ENCODE results near the gene CFAP46. TPM values are rescaled to one million over a fixed set of nuclear protein-coding genes. Genes with fewer than 3 reads are reported as not detected.

Gene CFAP46
- total and polyA plus RNA-seq, 9 of the 15 experiments (the other 6 are each of a cell fraction or from before 2014, with no cell fraction given): not detected

DNA sequence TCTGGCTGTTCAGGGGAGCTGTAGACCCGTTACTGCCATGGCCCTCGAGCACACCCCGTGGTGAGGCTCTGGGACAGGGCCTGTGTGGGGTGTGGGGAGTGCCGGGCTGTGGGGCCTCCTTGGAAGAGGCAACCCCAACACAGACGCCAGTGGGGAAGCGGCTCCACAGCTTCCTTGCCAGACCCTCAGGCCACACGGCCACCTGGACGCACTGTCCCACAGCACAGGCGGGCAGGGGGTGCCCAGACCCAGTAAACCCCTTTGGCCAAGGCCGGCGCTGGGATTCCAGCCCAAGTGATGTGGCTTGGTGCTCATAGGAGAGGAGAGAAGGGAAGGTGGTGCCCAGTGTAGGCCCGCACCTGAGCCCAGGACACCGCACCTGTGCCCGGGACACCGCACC, 143.5 kb downstream of the CFAP46 start:
- Histone ChIP-seq H4K20me1 (replicated peaks; ENCODE audit: control insufficient read depth, insufficient read depth, low read length) (no peaks in the 10 kb centered on the region), H3K4me3 (no peak overlapping the region), H3K27me3 (ENCODE audit: control insufficient read depth in 2 of 2, insufficient read depth in 2 of 2, low read length in 2 of 2) (peaks cover 2 to 31% of the 10 kb centered on the region in 2 experiments; a peak in 3 of 5 replicates), H3K4me2 (ENCODE audit: insufficient read depth, low read length) (no peak overlapping the region), H3K9ac (ENCODE audit: insufficient read depth in 1 of 2, low read depth in 2 of 2, low read length in 2 of 2) (no peak overlapping the region), H3K4me1 (replicated peaks in 1 of 2; ENCODE audit: control insufficient read depth in 2 of 2, insufficient read depth in 2 of 2, low read length in 2 of 2) (peaks cover 0 to 14% of the 10 kb centered on the region in 2 experiments; a peak in 2 of 5 replicates), H3K27ac (ENCODE audit: extremely low read depth, low read depth, low read length) (no peak overlapping the region), H3K9me3 (replicated peaks; ENCODE audit: control insufficient read depth, insufficient read depth, low read depth, low read length) (no peaks in the 10 kb centered on the region), H3K79me2 (ENCODE audit: control insufficient read depth, insufficient read depth, low read length) (no peaks in the 10 kb centered on the region), H3K9me1 (ENCODE audit: control insufficient read depth, insufficient read depth, low read length) (no peaks in the 10 kb centered on the region), H2AFZ (ENCODE audit: low read depth, low read length) (no peak overlapping the region), H3K36me3 (ENCODE audit: control insufficient read depth, insufficient read depth, low read length) (no peaks in the 10 kb centered on the region)
- in situ Hi-C loops (cut with MboI) (no loop called here), intact Hi-C loops (cut with micrococcal nuclease) (loop anchor here (10.0 kb wide), 1 partner anchor 144 kb away; no protein-coding TSS in a partner anchor)
- ATAC-seq: no peak
- no TSS peak for BruUV-seq (replicated peaks)
- POLR2A ChIA-PET: no interaction called here
- CTCF ChIA-PET (ENCODE audit: low intra/inter-chr PET ratio): no interaction called here
- no peak for FAIRE-seq
- 24% methylated on average over 5 of the region's 15 CpGs for WGBS (ENCODE audit: insufficient coverage, low coverage, missing lambda C conversion rate)
- TF ChIP-seq ETV5 (CRISPR knock-in tag; IDR thresholded peaks at IDR 0.05; ENCODE audit: low read depth): no peak
- TF ChIP-seq RFX7 (CRISPR knock-in tag; IDR thresholded peaks at IDR 0.05): no peak
- TF ChIP-seq SIN3B (IDR thresholded peaks at IDR 0.05; ENCODE audit: low read depth): no peak
- TF ChIP-seq HEY1 (CRISPR knock-in tag; IDR thresholded peaks at IDR 0.05; ENCODE audit: borderline replicate concordance): no peak
- TF ChIP-seq, protein P1, sequence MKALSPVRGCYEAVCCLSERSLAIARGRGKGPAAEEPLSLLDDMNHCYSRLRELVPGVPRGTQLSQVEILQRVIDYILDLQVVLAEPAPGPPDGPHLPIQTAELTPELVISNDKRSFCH (CRISPR knock-in tag; IDR thresholded peaks at IDR 0.05): no peak
- TF ChIP-seq, protein P1 (tag; IDR thresholded peaks at IDR 0.05): no peak
- TF ChIP-seq MEF2D (tag; conservative IDR thresholded peaks at IDR 0.05; ENCODE audit: low read depth): no peak
- TF ChIP-seq TEAD2 (tag; IDR thresholded peaks at IDR 0.05): no peak
- TF ChIP-seq TCF7 (IDR thresholded peaks at IDR 0.05; ENCODE audit: borderline replicate concordance): no peak
- no peak for TF ChIP-seq ZNF3 (CRISPR knock-in tag; IDR thresholded peaks at IDR 0.05)
- no peak for TF ChIP-seq HNRNPLL (IDR thresholded peaks at IDR 0.05; ENCODE audit: low read depth, low read length, poor library complexity, severe bottlenecking)
- no peak for TF ChIP-seq DMBX1 (CRISPR knock-in tag; IDR thresholded peaks at IDR 0.05; ENCODE audit: borderline replicate concordance)
- TF ChIP-seq RFX5 (IDR thresholded peaks at IDR 0.05; ENCODE audit: low read depth, low read length): no peak
- no peak for TF ChIP-seq SMAD4 (CRISPR knock-in tag; conservative IDR thresholded peaks at IDR 0.05)
- TF ChIP-seq NR2C1 (IDR thresholded peaks at IDR 0.05): no peak
- TF ChIP-seq NR2C1 (tag; IDR thresholded peaks at IDR 0.05): no peak
- no peak for TF ChIP-seq KDM2B (CRISPR knock-in tag; IDR thresholded peaks at IDR 0.05)
- TF ChIP-seq, protein P2, sequence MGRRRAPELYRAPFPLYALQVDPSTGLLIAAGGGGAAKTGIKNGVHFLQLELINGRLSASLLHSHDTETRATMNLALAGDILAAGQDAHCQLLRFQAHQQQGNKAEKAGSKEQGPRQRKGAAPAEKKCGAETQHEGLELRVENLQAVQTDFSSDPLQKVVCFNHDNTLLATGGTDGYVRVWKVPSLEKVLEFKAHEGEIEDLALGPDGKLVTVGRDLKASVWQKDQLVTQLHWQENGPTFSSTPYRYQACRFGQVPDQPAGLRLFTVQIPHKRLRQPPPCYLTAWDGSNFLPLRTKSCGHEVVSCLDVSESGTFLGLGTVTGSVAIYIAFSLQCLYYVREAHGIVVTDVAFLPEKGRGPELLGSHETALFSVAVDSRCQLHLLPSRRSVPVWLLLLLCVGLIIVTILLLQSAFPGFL (CRISPR knock-in tag; IDR thresholded peaks at IDR 0.05): no peak
- TF ChIP-seq SRSF1 (IDR thresholded peaks at IDR 0.05; ENCODE audit: low read depth, low read length): no peak
- TF ChIP-seq NCOR1 (IDR thresholded peaks at IDR 0.05): no peak
- no peak for TF ChIP-seq EZH2 (IDR thresholded peaks at IDR 0.05; ENCODE audit: borderline replicate concordance, low read depth, low read length)
- TF ChIP-seq MTA2 (IDR thresholded peaks at IDR 0.05; ENCODE audit: low read depth): no peak
- no peak for DNase-seq (ENCODE audit: extremely low read depth in 1 of 4, low spot score in 3 of 4)
